Measurements from ENCODE around the gene PLEKHJ1. TPM values are rescaled to one million over a fixed set of nuclear protein-coding genes. Genes with fewer than 3 reads are reported as not detected.

Gene PLEKHJ1
- polyA plus RNA-seq, 2 of the 4 experiments (the other 2 are of a cell fraction), result 19.9 to 33.9 TPM

DNA sequence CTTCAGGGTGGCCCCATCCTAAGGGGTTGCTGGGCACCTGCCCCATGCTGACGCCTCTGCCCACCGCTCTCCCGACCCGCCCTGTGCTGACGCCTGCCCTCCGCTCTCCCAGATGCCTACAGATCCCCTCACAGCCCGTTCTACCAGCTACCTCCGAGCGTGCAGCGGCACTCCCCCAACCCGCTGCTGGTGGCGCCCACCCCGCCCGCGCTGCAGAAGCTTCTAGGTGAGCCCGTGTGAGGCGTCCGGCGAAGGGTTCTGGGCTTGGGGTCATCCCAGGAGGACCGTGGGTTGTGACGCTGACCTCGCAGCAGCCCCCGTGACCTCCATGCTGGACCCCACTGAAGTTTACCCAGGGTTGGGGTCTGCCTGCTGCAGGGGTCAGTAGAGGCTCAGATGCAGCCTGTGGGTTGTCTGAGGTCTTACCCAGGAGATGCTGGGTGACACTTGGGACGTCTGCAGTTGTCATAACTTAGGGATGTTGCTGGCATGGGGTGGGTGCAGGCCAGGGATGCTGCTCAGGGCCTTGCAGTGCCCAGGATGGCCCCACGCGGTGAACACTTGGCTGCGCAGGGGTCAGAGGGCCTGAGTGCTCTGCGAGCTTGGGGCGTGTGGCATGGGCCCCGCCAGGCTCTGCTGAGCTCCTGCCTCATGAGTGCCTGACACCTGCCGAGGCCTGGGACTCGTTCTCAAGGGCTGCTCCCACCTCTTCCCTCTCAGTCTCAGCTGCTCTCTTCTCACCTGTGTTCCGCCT is 25.0 kb downstream of the PLEKHJ1 start:
- Histone ChIP-seq H3K4me3 (no peak overlapping the region), H3K27ac (no peak overlapping the region), H3K4me2 (no peak overlapping the region), H3K9me3 (no peaks in the 10 kb centered on the region), H3K4me1 (no peaks in the 10 kb centered on the region)
- DNase-seq (ENCODE audit: low read depth in 1 of 2, low spot score in 1 of 2) (no peak), ATAC-seq (no peak), FAIRE-seq (no peak)
- TF ChIP-seq HOXA7 (CRISPR knock-in tag; IDR thresholded peaks at IDR 0.05), result no peak
- TF ChIP-seq KDM1A (IDR thresholded peaks at IDR 0.05; ENCODE audit: low read depth), result no peak
- TF ChIP-seq, protein P1, sequence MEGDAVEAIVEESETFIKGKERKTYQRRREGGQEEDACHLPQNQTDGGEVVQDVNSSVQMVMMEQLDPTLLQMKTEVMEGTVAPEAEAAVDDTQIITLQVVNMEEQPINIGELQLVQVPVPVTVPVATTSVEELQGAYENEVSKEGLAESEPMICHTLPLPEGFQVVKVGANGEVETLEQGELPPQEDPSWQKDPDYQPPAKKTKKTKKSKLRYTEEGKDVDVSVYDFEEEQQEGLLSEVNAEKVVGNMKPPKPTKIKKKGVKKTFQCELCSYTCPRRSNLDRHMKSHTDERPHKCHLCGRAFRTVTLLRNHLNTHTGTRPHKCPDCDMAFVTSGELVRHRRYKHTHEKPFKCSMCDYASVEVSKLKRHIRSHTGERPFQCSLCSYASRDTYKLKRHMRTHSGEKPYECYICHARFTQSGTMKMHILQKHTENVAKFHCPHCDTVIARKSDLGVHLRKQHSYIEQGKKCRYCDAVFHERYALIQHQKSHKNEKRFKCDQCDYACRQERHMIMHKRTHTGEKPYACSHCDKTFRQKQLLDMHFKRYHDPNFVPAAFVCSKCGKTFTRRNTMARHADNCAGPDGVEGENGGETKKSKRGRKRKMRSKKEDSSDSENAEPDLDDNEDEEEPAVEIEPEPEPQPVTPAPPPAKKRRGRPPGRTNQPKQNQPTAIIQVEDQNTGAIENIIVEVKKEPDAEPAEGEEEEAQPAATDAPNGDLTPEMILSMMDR (IDR thresholded peaks at IDR 0.05), result no peak
- 93% methylated on average over 18 of the region's 33 CpGs for WGBS (ENCODE audit: missing lambda C conversion rate)
- POLR2A ChIA-PET, result no interaction called here
- CTCF ChIA-PET, result interaction anchor here (1.0 kb wide), 1 partner anchor 37 kb away, joined by 3 read pairs; no protein-coding TSS in a partner anchor

DNA sequence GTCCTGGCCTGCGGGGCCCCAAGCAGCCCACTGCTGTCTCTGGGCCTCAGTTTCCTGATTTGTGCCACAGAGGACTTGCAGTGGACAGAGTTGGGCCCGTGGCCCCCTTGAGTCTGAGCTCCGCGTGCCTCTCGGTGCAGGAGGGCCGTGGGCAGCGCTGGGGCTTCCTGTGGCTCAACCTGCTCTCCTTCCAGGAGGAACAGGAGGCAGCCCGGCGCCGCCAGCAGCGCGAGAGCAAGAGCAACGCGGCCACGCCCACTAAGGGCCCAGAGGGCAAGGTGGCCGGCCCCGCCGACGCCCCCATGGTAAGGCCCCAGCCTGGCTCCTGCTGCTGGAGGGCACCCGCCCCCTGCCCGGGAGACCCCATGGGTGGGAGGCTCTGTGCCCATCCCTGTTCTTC is 25.9 kb downstream of the PLEKHJ1 start:
- ChIA-PET POLR2A (no interaction called here), CTCF (no interaction called here)
- no peak for ATAC-seq
- FAIRE-seq, result no peak
- no peak overlapping the region for H3K4me2 ChIP-seq
- no peak overlapping the region for H3K27ac ChIP-seq
- DNase-seq (ENCODE audit: low read depth in 1 of 2, low spot score in 1 of 2), result no peak
- H3K4me3 ChIP-seq, result no peak overlapping the region
- TF ChIP-seq CHD2 (IDR thresholded peaks at IDR 0.05; ENCODE audit: low read length, partially characterized antibody) (no peak), RFX5 (IDR thresholded peaks at IDR 0.05) (no peak), KDM1A (IDR thresholded peaks at IDR 0.05; ENCODE audit: low read depth) (no peak), ZC3H11A (IDR thresholded peaks at IDR 0.05) (no peak), HOXB5 (CRISPR knock-in tag; IDR thresholded peaks at IDR 0.05) (no peak), TP53 (CRISPR knock-in tag; IDR thresholded peaks at IDR 0.05) (no peak), MAZ (IDR thresholded peaks at IDR 0.05; ENCODE audit: borderline replicate concordance, low read depth, low read length) (no peak), TFCP2L1 (CRISPR knock-in tag; IDR thresholded peaks at IDR 0.05) (no peak), BHLHE40 (IDR thresholded peaks at IDR 0.05; ENCODE audit: low read depth, low read length) (no peak), CHD4 (IDR thresholded peaks at IDR 0.05; ENCODE audit: borderline replicate concordance) (no peak), POLR2AphosphoS2 (conservative IDR thresholded peaks at IDR 0.05; ENCODE audit: low read length) (no peak), JUNB (IDR thresholded peaks at IDR 0.05) (no peak), SREBF2 (IDR thresholded peaks at IDR 0.05) (no peak), NR3C1 (IDR thresholded peaks at IDR 0.05) (no peak)
- TF ChIP-seq, protein P2, sequence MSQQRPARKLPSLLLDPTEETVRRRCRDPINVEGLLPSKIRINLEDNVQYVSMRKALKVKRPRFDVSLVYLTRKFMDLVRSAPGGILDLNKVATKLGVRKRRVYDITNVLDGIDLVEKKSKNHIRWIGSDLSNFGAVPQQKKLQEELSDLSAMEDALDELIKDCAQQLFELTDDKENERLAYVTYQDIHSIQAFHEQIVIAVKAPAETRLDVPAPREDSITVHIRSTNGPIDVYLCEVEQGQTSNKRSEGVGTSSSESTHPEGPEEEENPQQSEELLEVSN (IDR thresholded peaks at IDR 0.05; ENCODE audit: borderline replicate concordance, low read depth), result no peak
- TF ChIP-seq, protein P3, sequence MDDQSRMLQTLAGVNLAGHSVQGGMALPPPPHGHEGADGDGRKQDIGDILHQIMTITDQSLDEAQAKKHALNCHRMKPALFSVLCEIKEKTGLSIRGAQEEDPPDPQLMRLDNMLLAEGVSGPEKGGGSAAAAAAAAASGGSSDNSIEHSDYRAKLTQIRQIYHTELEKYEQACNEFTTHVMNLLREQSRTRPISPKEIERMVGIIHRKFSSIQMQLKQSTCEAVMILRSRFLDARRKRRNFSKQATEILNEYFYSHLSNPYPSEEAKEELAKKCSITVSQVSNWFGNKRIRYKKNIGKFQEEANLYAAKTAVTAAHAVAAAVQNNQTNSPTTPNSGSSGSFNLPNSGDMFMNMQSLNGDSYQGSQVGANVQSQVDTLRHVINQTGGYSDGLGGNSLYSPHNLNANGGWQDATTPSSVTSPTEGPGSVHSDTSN (IDR thresholded peaks at IDR 0.05), result no peak
- TF ChIP-seq, protein P1 (IDR thresholded peaks at IDR 0.05), result no peak
- no peaks in the 10 kb centered on the region for H3K9me3 ChIP-seq
- no peaks in the 10 kb centered on the region for H3K4me1 ChIP-seq
- 100% methylated on average over 7 of the region's 21 CpGs for WGBS (ENCODE audit: missing lambda C conversion rate)

Measured in A549 (cell line).